GM06990 (cell line): ENCODE measurements around the gene UBE3D.

Experiments used
- DNase-seq: peaks from one replicate; pipeline ENCODE4 v3.0.0-alpha.2; 2011; ENCODE audit not compliant: insufficient read length; ENCODE audit errors: extremely low read depth
- H3K27me3 ChIP-seq: replicated peaks from 2 replicates; pipeline ENCODE4 v1.6.0; 2011; ENCODE audit warnings: low read length; ENCODE audit not compliant: control insufficient read depth, insufficient read depth
- H3K36me3 ChIP-seq: 2 replicates; pipeline ENCODE4 v1.5.1; 2011; ENCODE audit warnings: low read length; ENCODE audit not compliant: control insufficient read depth, insufficient read depth
- H3K4me3 ChIP-seq: replicated peaks from 2 replicates; pipeline ENCODE4 v1.5.1; 2011; ENCODE audit warnings: low read depth, mild to moderate bottlenecking, control low read depth, low read length
- TF ChIP-seq, protein P1 (sequence below): IDR thresholded peaks from 2 replicates; pipeline ENCODE4 v1.5.1; 2011; ENCODE audit warnings: low read length, control low read depth, mild to moderate bottlenecking, inconsistent platforms; ENCODE audit not compliant: insufficient read depth, poor library complexity, severe bottlenecking

Gene UBE3D

DNA sequence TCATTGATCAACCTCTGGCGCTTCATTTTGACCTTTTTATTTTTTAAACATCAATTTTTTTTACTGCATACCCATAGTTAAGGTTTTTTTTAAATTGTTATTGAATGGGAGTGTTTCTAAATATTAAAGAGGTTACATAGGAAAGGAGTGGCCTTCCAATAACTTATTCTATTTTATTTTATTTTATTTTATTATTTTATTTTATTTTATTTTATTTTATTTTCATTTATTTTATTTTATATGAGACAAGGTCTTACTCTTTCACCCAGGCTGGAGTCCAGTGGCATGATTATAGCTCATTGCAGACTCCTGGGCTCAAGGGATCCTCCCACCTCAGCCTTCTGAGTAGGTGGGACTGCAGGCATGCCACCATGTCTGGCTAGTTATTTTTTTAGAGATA lies 32.0 kb upstream of the UBE3D start:
- no peaks in the 10 kb centered on the region; the same call in 1 of the 2 replicates for H3K36me3 ChIP-seq
- H3K27me3 ChIP-seq = no peaks in the 10 kb centered on the region
- H3K4me3 ChIP-seq = no peak overlapping the region
- no peak for DNase-seq
- TF ChIP-seq, protein P1, sequence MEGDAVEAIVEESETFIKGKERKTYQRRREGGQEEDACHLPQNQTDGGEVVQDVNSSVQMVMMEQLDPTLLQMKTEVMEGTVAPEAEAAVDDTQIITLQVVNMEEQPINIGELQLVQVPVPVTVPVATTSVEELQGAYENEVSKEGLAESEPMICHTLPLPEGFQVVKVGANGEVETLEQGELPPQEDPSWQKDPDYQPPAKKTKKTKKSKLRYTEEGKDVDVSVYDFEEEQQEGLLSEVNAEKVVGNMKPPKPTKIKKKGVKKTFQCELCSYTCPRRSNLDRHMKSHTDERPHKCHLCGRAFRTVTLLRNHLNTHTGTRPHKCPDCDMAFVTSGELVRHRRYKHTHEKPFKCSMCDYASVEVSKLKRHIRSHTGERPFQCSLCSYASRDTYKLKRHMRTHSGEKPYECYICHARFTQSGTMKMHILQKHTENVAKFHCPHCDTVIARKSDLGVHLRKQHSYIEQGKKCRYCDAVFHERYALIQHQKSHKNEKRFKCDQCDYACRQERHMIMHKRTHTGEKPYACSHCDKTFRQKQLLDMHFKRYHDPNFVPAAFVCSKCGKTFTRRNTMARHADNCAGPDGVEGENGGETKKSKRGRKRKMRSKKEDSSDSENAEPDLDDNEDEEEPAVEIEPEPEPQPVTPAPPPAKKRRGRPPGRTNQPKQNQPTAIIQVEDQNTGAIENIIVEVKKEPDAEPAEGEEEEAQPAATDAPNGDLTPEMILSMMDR = no peak

DNA sequence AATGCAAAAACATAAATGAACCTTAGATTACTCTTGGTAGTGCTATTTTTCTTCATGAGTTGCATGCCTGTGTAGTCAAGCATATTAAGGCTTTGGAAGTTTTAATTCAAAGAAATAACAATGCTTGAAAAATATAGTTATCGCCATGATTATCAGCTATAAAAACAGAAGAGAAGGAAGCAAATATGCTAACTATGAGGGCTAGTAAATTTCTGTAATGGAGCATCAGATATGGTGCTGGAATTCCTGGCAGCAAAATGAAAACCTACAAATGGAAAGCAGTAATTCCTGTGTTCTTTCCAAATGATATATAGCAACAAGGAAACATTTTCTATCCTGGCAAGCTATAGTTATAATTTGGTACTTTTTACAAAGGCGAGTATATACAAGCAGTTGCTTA lies 31.6 kb upstream of the UBE3D start:
- TF ChIP-seq, protein P1 = no peak
- no peak for DNase-seq
- Histone ChIP-seq H3K27me3 (no peaks in the 10 kb centered on the region), H3K4me3 (no peak overlapping the region), H3K36me3 (no peaks in the 10 kb centered on the region; the same call in 1 of the 2 replicates)

DNA sequence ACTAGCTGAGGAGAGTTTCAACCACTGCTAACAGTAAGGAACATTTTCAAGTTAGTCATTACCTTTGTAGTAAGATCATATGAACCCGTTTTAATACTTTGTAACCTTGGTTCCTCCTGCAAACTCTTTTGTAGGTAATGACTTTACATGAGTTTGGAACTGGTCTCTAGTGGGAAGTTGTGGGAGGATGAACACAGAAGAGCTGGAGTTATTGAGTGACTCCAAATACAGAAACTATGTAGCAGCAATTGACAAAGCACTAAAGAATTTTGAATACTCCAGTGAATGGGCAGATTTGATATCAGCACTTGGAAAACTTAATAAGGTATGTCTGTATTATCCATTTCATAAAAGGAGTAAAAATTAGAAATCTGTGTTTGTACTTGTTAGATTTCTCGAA lies 31.1 kb upstream of the UBE3D start:
- H3K27me3 ChIP-seq = no peaks in the 10 kb centered on the region
- no peak for DNase-seq
- no peaks in the 10 kb centered on the region; the same call in 1 of the 2 replicates for H3K36me3 ChIP-seq
- H3K4me3 ChIP-seq = no peak overlapping the region
- TF ChIP-seq, protein P1 = no peak

DNA sequence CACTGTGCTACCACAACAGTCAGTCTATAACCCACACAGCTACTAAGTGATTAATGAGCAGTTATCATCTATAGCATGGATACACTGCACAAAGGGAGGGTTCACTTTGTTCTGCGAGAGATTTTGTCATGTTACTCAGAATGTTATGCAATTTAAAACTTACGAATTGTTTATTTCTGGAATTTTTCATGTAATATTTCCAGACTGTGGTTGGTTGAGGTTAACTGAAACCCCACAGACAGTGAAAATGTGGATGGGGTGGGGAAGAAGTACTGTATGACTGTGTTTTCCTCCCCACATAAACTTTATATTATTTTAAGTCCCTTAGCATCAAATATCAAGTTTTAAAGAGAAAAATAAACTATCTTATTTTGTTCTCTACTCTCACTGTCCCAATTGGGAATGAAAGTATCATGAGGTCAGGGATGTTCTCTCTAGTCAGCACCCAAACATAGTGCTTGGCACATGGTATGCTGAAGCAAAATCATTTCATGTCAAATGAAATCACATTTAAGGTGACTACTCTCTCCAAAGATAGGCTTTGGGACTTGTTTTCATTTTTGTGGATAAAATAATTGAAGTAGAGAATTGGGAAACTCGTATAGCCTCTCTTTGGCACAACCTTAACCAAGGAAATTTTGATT lies 27.2 kb upstream of the UBE3D start:
- TF ChIP-seq, protein P1 = no peak
- H3K36me3 ChIP-seq = no peaks in the 10 kb centered on the region
- no peaks in the 10 kb centered on the region for H3K27me3 ChIP-seq
- H3K4me3 ChIP-seq = no peak overlapping the region
- no peak for DNase-seq

DNA sequence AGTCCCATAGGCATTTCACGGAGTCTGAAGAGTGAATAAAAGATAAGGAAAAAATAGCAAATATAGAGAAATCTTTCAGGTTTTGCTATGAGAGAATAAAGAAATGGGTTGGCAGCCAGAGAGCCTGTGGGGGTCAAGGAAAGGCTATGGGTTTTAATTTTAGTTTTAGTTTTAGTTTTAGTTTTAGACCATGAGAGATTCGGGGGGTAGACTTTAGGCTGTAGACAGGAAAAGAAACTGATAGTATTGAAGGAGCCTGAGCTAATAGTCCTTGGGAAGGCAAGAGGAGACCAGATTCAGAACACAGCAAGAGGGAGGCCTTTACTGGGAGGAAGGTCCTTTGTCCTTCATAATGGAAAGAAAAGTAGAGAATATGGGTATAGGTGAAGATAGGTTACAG lies 21.1 kb upstream of the UBE3D start:
- Histone ChIP-seq H3K4me3 (peak overlapping the region; percentile 60), H3K36me3 (no peaks in the 10 kb centered on the region), H3K27me3 (no peaks in the 10 kb centered on the region)
- TF ChIP-seq, protein P1 = no peak
- no peak for DNase-seq

DNA sequence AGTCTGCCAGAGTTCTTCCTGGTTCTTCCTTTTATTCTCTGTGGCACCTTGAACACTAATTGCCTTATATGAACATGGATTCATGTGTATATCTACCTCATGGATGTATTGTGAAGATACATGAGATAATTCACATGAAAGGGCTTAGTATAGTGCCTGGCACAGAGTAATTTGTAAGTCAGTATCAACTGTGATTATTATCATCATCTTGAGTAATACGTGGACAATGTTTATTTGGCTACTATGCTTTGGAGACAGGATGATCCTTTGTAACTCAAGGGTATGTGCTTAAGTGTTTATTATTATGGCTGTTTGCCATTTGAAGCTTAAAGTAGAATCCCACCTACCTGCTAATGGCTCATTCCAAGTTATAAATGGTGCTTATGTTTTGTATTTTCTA lies 17.8 kb upstream of the UBE3D start:
- TF ChIP-seq, protein P1 = no peak
- DNase-seq = no peak
- Histone ChIP-seq H3K4me3 (no peak overlapping the region), H3K27me3 (no peaks in the 10 kb centered on the region), H3K36me3 (no peaks in the 10 kb centered on the region)
